Upper lobe of left lung (tissue), 6 donors: ENCODE results near the gene ADAM22. TPM values are rescaled to one million over a fixed set of nuclear protein-coding genes. Genes with fewer than 3 reads are reported as not detected.

Source experiments
- ATAC-seq, 2 donors: fragments of 200-7000 bp; cut with Tn5 transposase; one replicate each; pipeline ENCODE4 v1.9.1; 2022; ENCODE audit warnings: mild to moderate bottlenecking in 2 of 2, moderate library complexity in 2 of 2; ENCODE audit not compliant: low FRiP score in 2 of 2
- DNase-seq, 2 donors: peaks; one replicate each; pipeline ENCODE4 v3.0.0-alpha.2; 2019 to 2020
- H3K27ac ChIP-seq, 4 donors: fragments of 200-600 bp; sonication (generic); one replicate each; pipeline ENCODE4 v1.5.1; 2016 to 2019
- H3K27me3 ChIP-seq, 4 donors: fragments of 200-600 bp; sonication (generic); one replicate each; pipeline ENCODE4 v1.5.1; 2017 to 2019
- H3K36me3 ChIP-seq, 4 donors: fragments of 200-600 bp; sonication (generic); one replicate each; pipeline ENCODE4 v1.5.1; 2016 to 2019
- H3K4me1 ChIP-seq, 4 donors: fragments of 200-600 bp; sonication (generic); one replicate each; pipeline ENCODE4 v1.5.1; 2018 to 2019
- H3K4me3 ChIP-seq, 4 donors: fragments of 200-600 bp; sonication (generic); one replicate each; pipeline ENCODE4 v1.5.1; 2017 to 2019; ENCODE audit warnings: mild to moderate bottlenecking in 2 of 4, moderate library complexity in 1 of 4
- H3K9me3 ChIP-seq, 4 donors: fragments of 200-600 bp; sonication (generic); one replicate each; pipeline ENCODE4 v1.5.1; 2018 to 2019
- CTCF ChIP-seq, 6 experiments: fragments of 450-650 bp in 4 of 6; fragments of 200-600 bp in 2 of 6; sonication (generic) in 2 of 6; IDR thresholded peaks; one replicate each; pipeline ENCODE4 v1.5.1; 2016 to 2019; ENCODE audit warnings: antibody characterized with exemption in 6 of 6
- EP300 ChIP-seq, 4 donors: sonication (generic); formaldehyde crosslinking; IDR thresholded peaks; one replicate each; pipeline ENCODE4 v1.5.1; 2017; ENCODE audit warnings: antibody characterized with exemption in 4 of 4, control low read depth in 2 of 4
- POLR2A ChIP-seq, 4 donors: fragments of 450-650 bp; IDR thresholded peaks; one replicate each; pipeline ENCODE4 v1.5.1; 2016 to 2017; ENCODE audit warnings: antibody characterized with exemption in 4 of 4, mild to moderate bottlenecking in 2 of 4
- POLR2AphosphoS5 ChIP-seq, 2 donors: sonication (generic); formaldehyde crosslinking; IDR thresholded peaks; one replicate each; pipeline ENCODE4 v1.5.1; 2017; ENCODE audit warnings: antibody characterized with exemption in 2 of 2
- WGBS, 2 donors: methylation state at CpG; one replicate each; pipeline ENCODE4 v1.1.5; 2017 to 2018; 5-methylcytosine and 5-hydroxymethylcytosine counted together
- total RNA-seq, 6 donors: library from RNA; depleted of rRNA in 4 of 6; stranded (reverse); fragments of >200 nt in 4 of 6; gene quantifications; one replicate each; pipeline versions ENCODE4 v1.1.0 to v1.2.1, GENCODE V29; 2016 to 2021
- donor health status: DM: no; HTN: no; CAD: no; lungs with moderate emphysema.
- donor health status: DM: no; HTN: yes; CAD: no; lungs with severe emphysema.

The ADAM22 gene
- total RNA-seq, 6 donors from 2014 or later, result 0.69 to 3.2 (median 2.0) TPM

GRCh38 chr7:88203401-88203800 is 269.4 kb downstream of the ADAM22 start:
- no peaks in the 10 kb centered on the region for H3K9me3 ChIP-seq
- no peaks in the 10 kb centered on the region for H3K4me1 ChIP-seq
- no peak for TF ChIP-seq CTCF (IDR thresholded peaks at IDR 0.05)
- TF ChIP-seq EP300 (IDR thresholded peaks at IDR 0.05), result no peak
- no peak for TF ChIP-seq POLR2A (IDR thresholded peaks at IDR 0.05)
- TF ChIP-seq POLR2AphosphoS5 (IDR thresholded peaks at IDR 0.05), result no peak
- H3K36me3 ChIP-seq, result peaks cover 21 to 69% (median 46%) of the 10 kb centered on the region in 4 donors
- ATAC-seq (no peak), DNase-seq (no peak)
- no peak overlapping the region for H3K4me3 ChIP-seq
- 94 to 98% methylated on average over 4 of the region's 4 CpGs for WGBS, 2 donors
- H3K27me3 ChIP-seq, result no peaks in the 10 kb centered on the region
- H3K27ac ChIP-seq, result no peak overlapping the region

- TF ChIP-seq POLR2A (IDR thresholded peaks at IDR 0.05) (no peak), POLR2AphosphoS5 (IDR thresholded peaks at IDR 0.05) (no peak), EP300 (IDR thresholded peaks at IDR 0.05) (no peak), CTCF (IDR thresholded peaks at IDR 0.05) (no peak)
- WGBS, 2 donors, result 98 to 100% methylated on average over 3 of the region's 3 CpGs
Observed at GRCh38 chr7:88204525-88205110, 270.6 kb downstream of the ADAM22 start.

DNA sequence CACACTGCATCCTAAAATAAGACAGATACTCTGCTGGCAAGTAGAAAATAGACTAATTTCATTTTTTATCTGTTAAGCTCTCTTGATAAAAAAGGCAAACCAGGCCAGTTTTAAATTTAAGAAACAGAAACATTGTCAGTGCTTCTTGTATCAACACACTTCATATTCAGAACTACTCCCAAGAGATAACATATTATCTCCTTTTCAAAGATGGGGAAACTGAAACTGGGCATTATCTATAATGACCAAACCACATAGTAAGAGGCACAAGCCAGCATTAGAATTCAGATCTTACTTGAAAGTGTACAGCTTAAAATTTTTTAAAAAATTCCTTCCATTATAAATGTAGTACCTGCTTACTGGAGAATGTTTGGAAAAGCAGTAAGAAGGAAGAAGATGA is 271.1 kb downstream of the ADAM22 start:
- TF ChIP-seq POLR2A (IDR thresholded peaks at IDR 0.05) (no peak), EP300 (IDR thresholded peaks at IDR 0.05) (no peak), POLR2AphosphoS5 (IDR thresholded peaks at IDR 0.05) (no peak), CTCF (IDR thresholded peaks at IDR 0.05) (no peak)
- Histone ChIP-seq H3K4me1 (no peaks in the 10 kb centered on the region), H3K9me3 (no peaks in the 10 kb centered on the region), H3K36me3 (peaks cover 25 to 87% (median 63%) of the 10 kb centered on the region in 4 donors), H3K27ac (no peak overlapping the region), H3K27me3 (no peaks in the 10 kb centered on the region), H3K4me3 (no peak overlapping the region)
- ATAC-seq (no peak), DNase-seq (no peak)

More at GRCh38 chr7:88204525-88205110, 270.6 kb downstream of the ADAM22 start:
- ATAC-seq (no peak), DNase-seq (no peak)
- Histone ChIP-seq H3K27me3 (no peaks in the 10 kb centered on the region), H3K27ac (no peak overlapping the region), H3K36me3 (peaks cover 25 to 81% (median 59%) of the 10 kb centered on the region in 4 donors), H3K4me3 (no peak overlapping the region), H3K4me1 (no peaks in the 10 kb centered on the region), H3K9me3 (no peaks in the 10 kb centered on the region)

DNA sequence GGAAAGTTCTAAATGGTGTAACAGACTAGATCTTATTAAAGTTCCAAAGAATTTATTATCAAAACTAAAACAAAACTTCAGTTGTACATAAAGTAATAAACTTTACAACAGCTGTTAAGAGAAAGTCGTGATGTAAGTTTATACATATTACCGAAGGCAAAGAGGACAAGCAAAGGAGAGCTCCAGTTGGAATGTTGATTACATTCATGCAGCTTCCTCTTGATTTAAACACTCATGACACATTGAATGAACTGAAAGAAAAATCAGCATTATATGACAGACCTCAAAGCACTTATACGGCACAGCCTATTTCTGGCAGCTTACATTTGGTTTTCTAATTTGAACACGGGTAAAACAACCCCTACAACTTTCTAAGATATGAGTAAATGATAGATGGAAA is 272.2 kb downstream of the ADAM22 start:
- 79 to 82% methylated on average over 4 of the region's 4 CpGs for WGBS, 2 donors

More for the DNA sequence above, 272.2 kb downstream of the ADAM22 start:
- ATAC-seq (no peak), DNase-seq (no peak)
- no peak overlapping the region for H3K27ac ChIP-seq
- no peak overlapping the region for H3K4me3 ChIP-seq
- no peaks in the 10 kb centered on the region for H3K9me3 ChIP-seq
- H3K36me3 ChIP-seq, result peaks cover 25 to 94% (median 65%) of the 10 kb centered on the region in 4 donors
- no peaks in the 10 kb centered on the region for H3K4me1 ChIP-seq
- no peak for TF ChIP-seq POLR2AphosphoS5 (IDR thresholded peaks at IDR 0.05)
- TF ChIP-seq POLR2A (IDR thresholded peaks at IDR 0.05), result no peak
- no peak for TF ChIP-seq CTCF (IDR thresholded peaks at IDR 0.05)
- no peak for TF ChIP-seq EP300 (IDR thresholded peaks at IDR 0.05)
- H3K27me3 ChIP-seq, result no peaks in the 10 kb centered on the region
